ENCODE measurements around the gene MSX1.

MSX1 gene

GRCh38 chr4:4869731-4870571, 10.5 kb downstream of the MSX1 start:
- DNase-seq (ENCODE audit: low read depth in 2 of 2), result no peak

GRCh38 chr4:4870576-4871241, 11.2 kb downstream of the MSX1 start:
- DNase-seq (ENCODE audit: low read depth in 2 of 2), result no peak

- DNase-seq (ENCODE audit: low read depth in 2 of 2), result no peak
Observed at GRCh38 chr4:4871242-4871572, 11.7 kb downstream of the MSX1 start.

GRCh38 chr4:4871573-4872313, 12.3 kb downstream of the MSX1 start:
- no peak for DNase-seq (ENCODE audit: low read depth in 2 of 2)

GRCh38 chr4:4872314-4872903, 12.9 kb downstream of the MSX1 start:
- DNase-seq (ENCODE audit: low read depth in 2 of 2), result no peak

GRCh38 chr4:4873203-4873602, 13.7 kb downstream of the MSX1 start:
- no peak for DNase-seq (ENCODE audit: low read depth in 2 of 2)

GRCh38 chr4:4874254-4874653, 14.8 kb downstream of the MSX1 start:
- no peak for DNase-seq (ENCODE audit: low read depth in 2 of 2)

GRCh38 chr4:4875147-4875546, 15.7 kb downstream of the MSX1 start:
- no peak for DNase-seq (ENCODE audit: low read depth in 2 of 2)

GRCh38 chr4:4875611-4876010, 16.1 kb downstream of the MSX1 start:
- no peak for DNase-seq (ENCODE audit: low read depth in 2 of 2)

GRCh38 chr4:4876945-4877661, 17.6 kb downstream of the MSX1 start:
- DNase-seq (ENCODE audit: low read depth in 2 of 2), result no peak

- DNase-seq (ENCODE audit: low read depth in 2 of 2), result no peak
Observed at GRCh38 chr4:4880492-4880891, 21.0 kb downstream of the MSX1 start.

GRCh38 chr4:4881432-4881831, 22.0 kb downstream of the MSX1 start:
- no peak for DNase-seq (ENCODE audit: low read depth in 2 of 2)

- no peak for DNase-seq (ENCODE audit: low read depth in 2 of 2)
Observed at GRCh38 chr4:4884611-4885010, 25.1 kb downstream of the MSX1 start.

GRCh38 chr4:4887426-4887825, 28.0 kb downstream of the MSX1 start:
- DNase-seq (ENCODE audit: low read depth in 2 of 2), result no peak

- DNase-seq (ENCODE audit: low read depth in 2 of 2), result no peak
Observed at GRCh38 chr4:4888695-4889094, 29.2 kb downstream of the MSX1 start.

- no peak for DNase-seq (ENCODE audit: low read depth in 2 of 2)
Observed at GRCh38 chr4:4889781-4890180, 30.3 kb downstream of the MSX1 start.

- no peak for DNase-seq (ENCODE audit: low read depth in 2 of 2)
Observed at GRCh38 chr4:4890574-4891255, 31.2 kb downstream of the MSX1 start.

GRCh38 chr4:4893721-4894120, 34.3 kb downstream of the MSX1 start:
- no peak for DNase-seq (ENCODE audit: low read depth in 2 of 2)

- no peak for DNase-seq (ENCODE audit: low read depth in 2 of 2)
Observed at GRCh38 chr4:4899202-4899925, 39.9 kb downstream of the MSX1 start.

- no peak for DNase-seq (ENCODE audit: low read depth in 2 of 2)
Observed at GRCh38 chr4:4901877-4902276, 42.4 kb downstream of the MSX1 start.
